HG03354 (cell line): ENCODE measurements around the gene SPOPL.
"Not testable (repeated sequence)": the region's sequence is repeated elsewhere in the genome, so short reads cannot be mapped to it uniquely, and the experiment has no call there.

Experiments
- ATAC-seq: cut with Tn5 transposase; IDR thresholded peaks from one replicate; pipeline ENCODE4 v1.9.1; 2021; ENCODE audit warnings: mild to moderate bottlenecking; ENCODE audit not compliant: unreplicated experiment, poor library complexity, severe bottlenecking

The SPOPL gene

DNA sequence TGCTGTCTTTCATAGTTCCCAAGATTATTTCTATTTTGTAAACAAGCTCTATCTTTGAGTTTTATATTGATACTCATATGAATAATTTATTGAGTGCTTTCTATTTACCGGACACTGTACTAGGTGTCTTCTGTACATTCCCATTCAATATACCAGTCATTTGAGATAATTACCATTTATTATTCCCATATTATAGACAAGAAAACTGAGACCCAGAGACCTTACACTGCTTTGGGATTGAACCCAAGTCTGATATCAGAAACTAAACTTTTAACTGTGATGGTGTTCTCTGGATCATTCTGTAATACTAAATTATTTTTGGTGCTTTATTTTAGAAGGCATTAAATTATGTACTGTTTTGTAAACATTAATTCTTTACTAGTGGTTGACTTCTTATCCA is 17.3 kb downstream of the SPOPL start:
- ATAC-seq, result no peak

- no peak for ATAC-seq
Observed at GRCh38 chr2:138521821-138522220, 20.3 kb downstream of the SPOPL start.

DNA sequence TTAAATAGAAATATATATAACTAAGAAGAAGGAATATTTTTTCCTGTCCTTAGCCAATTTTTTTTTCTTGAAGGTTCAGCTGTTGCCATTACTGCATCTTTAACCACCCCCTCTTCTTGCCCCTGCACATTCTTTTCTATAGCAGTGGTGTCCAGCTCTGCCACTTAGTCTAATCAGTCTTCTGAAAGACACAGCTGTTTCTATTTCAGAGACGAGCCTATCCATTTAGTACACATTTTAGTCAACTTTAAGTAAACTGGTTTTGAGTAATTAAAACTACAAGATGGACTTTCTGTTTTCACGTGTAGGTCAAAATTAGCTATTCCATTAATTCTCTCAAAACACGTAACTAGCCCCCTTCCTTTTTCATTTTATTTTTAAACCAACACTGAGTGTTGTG is 21.0 kb downstream of the SPOPL start:
- ATAC-seq, result peak; percentile 80

DNA sequence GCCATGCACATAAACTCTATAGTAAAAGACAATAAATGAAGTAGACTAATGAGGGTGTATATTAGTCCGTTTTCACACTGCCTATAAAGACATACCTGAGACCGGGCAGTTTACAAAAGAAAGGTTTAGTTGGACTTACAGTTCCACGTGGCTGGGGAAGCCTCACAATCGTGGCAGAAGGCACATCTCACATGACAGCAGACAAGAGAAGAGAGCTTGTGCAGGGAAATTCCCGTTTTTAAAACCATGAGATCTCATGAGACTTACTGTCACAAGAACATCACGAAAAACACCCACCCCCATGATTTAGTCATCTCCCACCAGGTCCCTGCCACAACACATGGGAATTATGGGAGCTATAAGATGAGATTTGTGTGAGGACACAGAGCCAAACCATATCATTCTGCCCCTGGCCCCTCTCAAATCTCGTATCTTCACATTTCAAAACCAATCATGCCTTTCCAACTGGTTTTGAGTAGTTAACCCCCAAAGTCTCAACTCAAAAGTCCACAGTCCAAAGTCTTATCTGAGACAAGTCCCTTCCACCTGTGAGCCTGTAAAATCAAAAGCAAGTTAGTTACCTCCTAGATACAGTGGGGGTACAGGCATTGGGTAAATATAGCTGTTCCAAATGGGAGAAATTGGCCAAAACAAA is 21.6 kb downstream of the SPOPL start:
- peak; percentile 63 for ATAC-seq

GRCh38 chr2:138523673-138524042 is 22.1 kb downstream of the SPOPL start:
- ATAC-seq, result not testable (repeated sequence)

DNA sequence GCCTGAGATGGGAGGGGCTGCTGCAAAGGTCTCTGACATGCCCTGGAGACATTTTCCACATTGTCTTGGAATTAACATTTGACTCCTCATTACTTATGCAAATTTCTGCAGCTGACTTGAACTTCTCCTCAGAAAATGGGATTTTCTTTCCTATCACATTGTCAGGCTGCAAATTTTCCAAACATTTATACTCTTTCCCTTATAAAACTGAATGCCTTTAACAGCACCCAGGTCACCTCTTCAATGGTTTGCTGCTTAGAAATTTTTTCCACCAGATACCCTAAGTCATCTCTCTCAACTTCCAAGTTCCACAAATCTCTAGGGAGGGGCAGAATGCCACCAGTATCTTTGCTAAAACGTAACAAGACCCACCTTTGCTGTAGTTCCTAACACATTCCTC is 22.8 kb downstream of the SPOPL start:
- ATAC-seq, result not testable (repeated sequence)

GRCh38 chr2:138531913-138532312 is 30.3 kb downstream of the SPOPL start:
- ATAC-seq, result no peak

GRCh38 chr2:138534791-138535190 is 33.2 kb downstream of the SPOPL start:
- ATAC-seq, result no peak

- peak; percentile 75 for ATAC-seq
Observed at GRCh38 chr2:138536302-138536701, 34.7 kb downstream of the SPOPL start.

- no peak for ATAC-seq
Observed at GRCh38 chr2:138536740-138537139, 35.2 kb downstream of the SPOPL start.

DNA sequence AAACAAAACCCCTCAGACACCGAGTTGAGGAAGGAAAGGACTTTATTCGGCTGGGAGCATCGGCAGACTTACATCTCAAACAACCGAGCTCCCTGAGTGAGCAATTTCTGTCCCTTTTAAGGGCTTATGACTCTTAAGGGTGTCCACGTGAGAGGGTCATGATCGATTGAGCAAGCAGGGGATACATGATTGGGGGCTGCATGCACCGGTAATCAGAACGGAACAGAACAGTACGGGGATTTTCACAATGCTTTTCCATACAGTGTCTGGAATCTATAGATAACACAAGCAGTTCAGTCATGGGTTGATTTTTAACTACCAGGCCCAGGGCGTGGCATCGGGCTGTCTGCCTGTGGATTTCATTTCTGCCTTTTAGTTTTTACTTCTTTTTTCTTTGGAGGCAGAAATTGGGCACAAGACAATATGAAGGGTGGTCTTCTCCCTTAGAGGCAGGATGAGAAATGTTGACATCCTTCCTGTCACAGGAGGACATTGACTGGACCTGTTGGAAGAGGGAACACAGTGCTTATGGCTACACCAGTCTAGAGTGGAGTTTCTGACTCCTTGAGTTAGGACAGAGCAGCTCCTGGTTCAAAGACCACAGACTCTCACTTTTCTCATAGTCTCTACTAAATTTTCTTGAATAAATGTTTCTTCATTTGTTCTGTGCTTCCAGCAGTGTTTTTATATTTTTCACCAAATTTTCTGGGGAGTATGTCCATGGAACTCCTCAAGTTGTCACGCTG is 35.8 kb downstream of the SPOPL start:
- ATAC-seq, result no peak

DNA sequence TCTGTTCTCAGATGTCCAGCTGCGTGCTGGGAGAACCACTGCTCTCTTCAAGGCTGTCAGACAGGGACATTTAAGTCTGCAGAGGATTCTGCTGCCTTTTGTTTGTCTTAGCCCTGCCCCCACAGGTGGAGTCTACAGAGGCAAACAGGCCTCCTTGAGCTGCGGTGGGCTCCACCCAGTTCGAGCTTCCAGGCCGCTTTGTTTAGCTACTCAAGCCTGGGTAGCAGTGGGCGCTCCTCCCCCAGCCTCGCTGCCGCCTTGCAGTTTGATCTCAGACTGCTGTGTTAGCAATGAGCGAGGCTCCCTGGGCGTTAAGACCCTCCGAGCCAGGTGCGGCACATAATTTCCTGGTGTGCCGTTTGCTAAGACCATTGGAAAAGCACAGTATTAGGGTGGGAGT is 42.6 kb downstream of the SPOPL start:
- ATAC-seq, result not testable (repeated sequence)

- no peak for ATAC-seq
Observed at GRCh38 chr2:138548796-138549195, 47.2 kb downstream of the SPOPL start.

DNA sequence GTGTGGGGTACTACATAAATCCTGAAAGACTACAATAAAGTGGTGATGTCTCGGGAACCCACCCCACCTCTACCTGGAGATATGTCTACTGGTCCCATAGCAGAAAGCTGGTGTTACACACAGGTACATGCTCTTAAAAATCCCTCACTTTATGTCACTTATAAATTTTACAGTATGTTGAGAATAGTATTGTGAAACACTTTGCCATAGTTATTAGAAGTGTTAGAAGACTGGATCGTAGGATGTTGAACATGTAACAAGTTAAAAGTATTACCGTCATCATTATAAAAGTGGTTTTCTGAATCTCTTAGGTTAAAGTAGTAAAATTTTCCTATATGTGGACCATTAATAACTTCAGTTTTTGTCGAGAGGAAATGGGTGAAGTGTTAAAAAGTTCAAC is 48.6 kb downstream of the SPOPL start:
- no peak for ATAC-seq

DNA sequence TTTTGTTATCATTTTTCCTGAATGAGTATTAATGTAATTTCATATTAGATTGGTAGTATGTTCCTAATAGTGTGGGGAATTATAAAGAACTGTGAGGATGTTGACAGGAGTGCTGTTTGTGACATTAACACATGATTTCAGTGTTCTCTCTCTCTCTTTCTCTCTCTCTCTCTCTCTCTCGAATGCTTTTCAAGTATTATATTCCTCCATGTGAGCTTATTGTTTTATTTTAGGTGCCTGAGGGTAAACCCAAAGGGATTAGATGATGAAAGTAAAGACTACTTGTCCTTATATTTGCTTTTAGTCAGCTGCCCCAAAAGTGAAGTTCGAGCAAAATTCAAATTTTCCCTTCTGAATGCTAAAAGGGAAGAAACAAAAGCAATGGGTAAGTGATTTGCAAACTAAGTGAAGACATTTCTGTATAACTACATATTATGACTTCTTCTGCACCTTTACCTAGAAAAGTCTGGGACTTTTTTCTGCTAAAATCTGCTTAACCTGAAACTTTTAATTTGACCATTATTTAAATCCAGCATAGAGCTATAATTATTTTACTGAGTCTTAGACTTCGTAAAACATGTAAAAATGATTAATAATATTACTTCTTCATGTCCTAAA is 49.2 kb downstream of the SPOPL start:
- no peak for ATAC-seq

DNA sequence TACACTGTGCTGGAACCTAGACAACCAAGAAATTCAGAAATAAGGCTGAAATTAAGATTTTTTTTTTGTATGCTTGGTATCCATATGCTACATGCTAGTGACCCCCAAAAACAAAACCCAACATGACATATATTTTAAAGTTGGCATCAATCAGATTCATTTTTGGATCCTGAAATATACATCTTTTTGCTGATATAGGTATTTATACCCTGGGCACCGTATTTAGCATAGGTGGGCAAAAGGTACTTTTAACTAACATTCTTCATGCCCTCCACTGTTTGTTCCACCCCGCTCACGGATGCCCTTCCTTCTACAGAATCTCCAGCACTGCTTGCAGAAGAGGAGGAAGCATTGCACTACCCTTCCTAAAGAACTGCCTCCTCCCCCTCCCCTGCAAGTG is 52.6 kb downstream of the SPOPL start:
- ATAC-seq, result no peak

GRCh38 chr2:138559641-138560040 is 58.1 kb downstream of the SPOPL start:
- ATAC-seq, result no peak

DNA sequence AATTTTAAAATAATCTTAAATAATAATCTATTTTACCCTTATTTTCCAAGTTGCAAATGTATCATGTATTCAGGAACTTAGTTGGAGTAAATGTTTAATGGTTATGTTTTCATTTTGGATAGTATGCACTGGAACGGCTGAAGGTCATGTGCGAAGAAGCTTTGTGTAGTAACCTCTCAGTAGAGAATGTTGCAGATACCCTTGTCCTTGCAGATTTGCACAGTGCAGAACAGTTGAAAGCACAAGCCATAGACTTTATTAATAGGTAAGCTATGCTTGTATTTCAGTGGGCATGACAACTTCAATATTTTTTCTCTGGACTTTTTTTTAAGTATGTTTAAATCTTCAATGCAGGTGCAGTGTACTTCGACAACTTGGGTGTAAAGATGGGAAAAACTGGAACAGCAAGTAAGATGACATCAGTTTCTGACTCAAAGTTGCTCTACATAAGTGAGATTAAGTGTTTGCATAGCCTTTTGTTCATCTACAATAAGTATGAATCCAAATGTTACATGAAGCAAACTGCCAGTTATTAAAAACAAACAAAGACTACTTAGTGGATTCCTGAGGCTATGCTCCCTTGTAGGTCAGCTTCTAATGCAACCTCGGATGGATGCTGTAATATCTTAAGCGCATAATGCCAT is 63.1 kb downstream of the SPOPL start:
- no peak for ATAC-seq

- no peak for ATAC-seq
Observed at GRCh38 chr2:138565230-138565598, 63.6 kb downstream of the SPOPL start.

GRCh38 chr2:138572318-138572717 is 70.7 kb downstream of the SPOPL start:
- no peak for ATAC-seq

DNA sequence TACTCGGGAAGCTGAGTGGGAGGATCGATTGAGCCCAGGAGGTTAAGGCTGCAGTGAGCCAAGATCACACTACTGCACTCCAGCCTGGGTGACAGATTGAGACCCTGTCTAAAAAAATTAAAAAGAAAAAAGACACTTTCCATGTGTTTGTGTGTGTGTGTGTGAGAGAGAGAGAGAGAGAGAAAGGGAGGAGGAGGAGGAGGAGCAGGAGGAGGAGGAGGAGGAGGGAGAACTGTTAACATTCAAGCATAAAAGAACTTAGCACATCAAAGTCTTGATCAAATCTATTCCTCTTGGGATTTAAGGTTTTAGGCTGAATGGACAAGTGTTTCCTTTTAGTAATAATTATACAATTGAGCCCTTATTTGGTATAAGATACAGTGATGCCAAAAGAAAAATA is 75.5 kb downstream of the SPOPL start:
- ATAC-seq, result no peak
